Omental fat pad (tissue), 4 donors: ENCODE results near the gene LAD1. TPM values are rescaled to one million over a fixed set of nuclear protein-coding genes. Genes with fewer than 3 reads are reported as not detected.

Experiments
- ATAC-seq: fragments of 150-250 bp; one replicate; pipeline ENCODE4 v1.9.1; 2016; ENCODE audit warnings: mild to moderate bottlenecking, moderate library complexity; ENCODE audit not compliant: low FRiP score
- DNase-seq: peaks from one replicate; pipeline ENCODE4 v3.0.0-alpha.2; 2019; ENCODE audit warnings: low spot score
- CTCF ChIP-seq, 3 donors: fragments of 450-650 bp; IDR thresholded peaks; one replicate each; pipeline ENCODE4 v1.5.1; 2016 to 2017; ENCODE audit warnings: antibody characterized with exemption in 3 of 3, mild to moderate bottlenecking in 3 of 3, moderate library complexity in 2 of 3
- total RNA-seq, 4 donors: library from RNA; depleted of rRNA; stranded (reverse); fragments of >200 nt; gene quantifications; one replicate each; pipeline ENCODE4 v1.1.0, GENCODE V29; 2016

LAD1 gene
- total RNA-seq, 4 donors from 2014 or later = 0.19 to 0.48 (median 0.25) TPM; not detected in 1

- ATAC-seq (no peak), DNase-seq (no peak)
- no peak for TF ChIP-seq CTCF (IDR thresholded peaks at IDR 0.05)
Observed at GRCh38 chr1:201357211-201357610, 41.9 kb downstream of the LAD1 start.

- no peak for ATAC-seq
- no peak for TF ChIP-seq CTCF (IDR thresholded peaks at IDR 0.05)
- DNase-seq = no peak
Observed at GRCh38 chr1:201356701-201357100, 42.4 kb downstream of the LAD1 start.

GRCh38 chr1:201356236-201356635, 42.9 kb downstream of the LAD1 start:
- no peak for DNase-seq
- ATAC-seq = no peak

GRCh38 chr1:201355471-201355870, 43.7 kb downstream of the LAD1 start:
- no peak for TF ChIP-seq CTCF (IDR thresholded peaks at IDR 0.05)
- no peak for DNase-seq
- ATAC-seq = no peak

More at GRCh38 chr1:201356236-201356635, 42.9 kb downstream of the LAD1 start:
- TF ChIP-seq CTCF (IDR thresholded peaks at IDR 0.05) = no peak

- DNase-seq (no peak), ATAC-seq (no peak)
- no peak for TF ChIP-seq CTCF (IDR thresholded peaks at IDR 0.05)
Observed at GRCh38 chr1:201354901-201355295, 44.2 kb downstream of the LAD1 start.

GRCh38 chr1:201354151-201354900, 44.8 kb downstream of the LAD1 start:
- no peak for ATAC-seq
- no peak for TF ChIP-seq CTCF (IDR thresholded peaks at IDR 0.05)
- no peak for DNase-seq
